ENCODE results near the gene NVL. TPM values are rescaled to one million over a fixed set of nuclear protein-coding genes. Genes with fewer than 3 reads are reported as not detected.

The NVL gene
- total and polyA plus RNA-seq, 4 donors: 15.7 to 28.5 (median 23.9) TPM

GRCh38 chr1:224177356-224177999 lies 152.5 kb downstream of the NVL start:
- H3K27me3 ChIP-seq (ENCODE audit: control insufficient read depth in 1 of 2, insufficient read depth in 2 of 2, low read length in 1 of 2): no peaks in the 10 kb centered on the region
- no peak for DNase-seq

More at GRCh38 chr1:224177356-224177999, 152.5 kb downstream of the NVL start:
- intact Hi-C loops (cut with DNase I): no loop called here
- no peaks in the 10 kb centered on the region for H3K36me3 ChIP-seq (ENCODE audit: control insufficient read depth in 1 of 2, insufficient read depth in 2 of 2, low read length in 1 of 2)
- no peak overlapping the region for H3K4me3 ChIP-seq (ENCODE audit: low read length in 2 of 2)
- no peak overlapping the region for H3K27ac ChIP-seq (ENCODE audit: low read depth in 1 of 2, low read length in 2 of 2)
- ATAC-seq (ENCODE audit: low FRiP score): no peak
- no peaks in the 10 kb centered on the region for H3K9me3 ChIP-seq (ENCODE audit: control insufficient read depth, low read length)
- WGBS, 2 donors: 94 to 95% methylated on average over 9 of the region's 9 CpGs
- H3K4me1 ChIP-seq (ENCODE audit: control insufficient read depth in 1 of 2, insufficient read depth in 2 of 2, low read length in 2 of 2): no peaks in the 10 kb centered on the region

Small RNA genes lying within 50 kb of the gene (microRNA-seq; reads per million reads assigned to microRNA genes)
- 4.0 to 20.3 reads per million in 2 donors for gene MIR320B2

Other genes with a start within 250 kb of the NVL start
- gene FBXO28, start 216.1 kb downstream of the NVL start, total RNA-seq: 10 to 100 TPM; 26.7 to 27.4 TPM
- gene FBXO28, start 216.1 kb downstream of the NVL start, polyA plus RNA-seq: 1 to 10 TPM; 6.8 to 9.0 TPM
- 10 to 100 TPM; 75.1 to 77.5 TPM for gene DEGS1, start 146.9 kb downstream of the NVL start, total RNA-seq
- 10 to 100 TPM; 69.1 to 70.5 TPM for gene DEGS1, start 146.9 kb downstream of the NVL start, polyA plus RNA-seq
- 10 to 100 TPM; 45.3 to 45.6 TPM for gene CNIH4, start 26.7 kb upstream of the NVL start, total RNA-seq
- gene CNIH4, start 26.7 kb upstream of the NVL start, polyA plus RNA-seq: 10 to 100 TPM; 44.0 to 49.1 TPM
- 10 to 100 TPM; 80.7 to 94.7 TPM for gene WDR26, start 104.6 kb upstream of the NVL start, total RNA-seq
- gene WDR26, start 104.6 kb upstream of the NVL start, polyA plus RNA-seq: 10 to 100 TPM; 20.2 to 34.2 TPM